Upper lobe of left lung (tissue), 6 donors: ENCODE data around the gene VSTM5. TPM values are rescaled to one million over a fixed set of nuclear protein-coding genes. Genes with fewer than 3 reads are reported as not detected.

ENCODE experiments used
- ATAC-seq, 2 donors: fragments of 200-7000 bp; cut with Tn5 transposase; one replicate each; pipeline ENCODE4 v1.9.1; 2022; ENCODE audit warnings: mild to moderate bottlenecking in 2 of 2, moderate library complexity in 2 of 2; ENCODE audit not compliant: low FRiP score in 2 of 2
- DNase-seq, 2 donors: peaks; one replicate each; pipeline ENCODE4 v3.0.0-alpha.2; 2019 to 2020
- H3K27ac ChIP-seq, 4 donors: fragments of 200-600 bp; sonication (generic); one replicate each; pipeline ENCODE4 v1.5.1; 2016 to 2019
- H3K27me3 ChIP-seq, 4 donors: fragments of 200-600 bp; sonication (generic); one replicate each; pipeline ENCODE4 v1.5.1; 2017 to 2019
- H3K36me3 ChIP-seq, 4 donors: fragments of 200-600 bp; sonication (generic); one replicate each; pipeline ENCODE4 v1.5.1; 2016 to 2019
- H3K4me1 ChIP-seq, 4 donors: fragments of 200-600 bp; sonication (generic); one replicate each; pipeline ENCODE4 v1.5.1; 2018 to 2019
- H3K4me3 ChIP-seq, 4 donors: fragments of 200-600 bp; sonication (generic); one replicate each; pipeline ENCODE4 v1.5.1; 2017 to 2019; ENCODE audit warnings: mild to moderate bottlenecking in 2 of 4, moderate library complexity in 1 of 4
- H3K9me3 ChIP-seq, 4 donors: fragments of 200-600 bp; sonication (generic); one replicate each; pipeline ENCODE4 v1.5.1; 2018 to 2019
- CTCF ChIP-seq, 6 experiments: fragments of 450-650 bp in 4 of 6; fragments of 200-600 bp in 2 of 6; sonication (generic) in 2 of 6; IDR thresholded peaks; one replicate each; pipeline ENCODE4 v1.5.1; 2016 to 2019; ENCODE audit warnings: antibody characterized with exemption in 6 of 6
- EP300 ChIP-seq, 4 donors: sonication (generic); formaldehyde crosslinking; IDR thresholded peaks; one replicate each; pipeline ENCODE4 v1.5.1; 2017; ENCODE audit warnings: antibody characterized with exemption in 4 of 4, control low read depth in 2 of 4
- POLR2A ChIP-seq, 4 donors: fragments of 450-650 bp; IDR thresholded peaks; one replicate each; pipeline ENCODE4 v1.5.1; 2016 to 2017; ENCODE audit warnings: antibody characterized with exemption in 4 of 4, mild to moderate bottlenecking in 2 of 4
- POLR2AphosphoS5 ChIP-seq, 2 donors: sonication (generic); formaldehyde crosslinking; IDR thresholded peaks; one replicate each; pipeline ENCODE4 v1.5.1; 2017; ENCODE audit warnings: antibody characterized with exemption in 2 of 2
- WGBS, 2 donors: methylation state at CpG; one replicate each; pipeline ENCODE4 v1.1.5; 2017 to 2018; 5-methylcytosine and 5-hydroxymethylcytosine counted together
- total RNA-seq, 6 donors: library from RNA; depleted of rRNA in 4 of 6; stranded (reverse); fragments of >200 nt in 4 of 6; gene quantifications; one replicate each; pipeline versions ENCODE4 v1.1.0 to v1.2.1, GENCODE V29; 2016 to 2021
- donor health status: DM: no; HTN: no; CAD: no; lungs with moderate emphysema.
- donor health status: DM: no; HTN: yes; CAD: no; lungs with severe emphysema.

VSTM5 gene
- total RNA-seq, 6 donors from 2014 or later = 0.77 to 2.3 TPM; not detected in 4

- Histone ChIP-seq H3K27ac (no peak overlapping the region), H3K4me3 (peak overlapping the region; percentile 18 to 52 (median 42))
These were observed 446 bp downstream of the VSTM5 start for GRCh38 chr11:93849751-93850593.

GRCh38 chr11:93849201-93849600, 1.2 kb downstream of the VSTM5 start:
- WGBS, 2 donors = 94 to 99% methylated on average over 5 of the region's 5 CpGs
- Histone ChIP-seq H3K27me3 (peaks cover 0 to 6% (median 2%) of the 10 kb centered on the region in 4 donors), H3K4me1 (peaks cover 5 to 11% (median 9%) of the 10 kb centered on the region in 4 donors), H3K9me3 (no peaks in the 10 kb centered on the region), H3K27ac (no peak overlapping the region), H3K36me3 (no peaks in the 10 kb centered on the region), H3K4me3 (no peak overlapping the region)
- DNase-seq = no peak
- no peak for ATAC-seq
- TF ChIP-seq POLR2AphosphoS5 (IDR thresholded peaks at IDR 0.05) = no peak
- TF ChIP-seq CTCF (IDR thresholded peaks at IDR 0.05) = no peak
- no peak for TF ChIP-seq EP300 (IDR thresholded peaks at IDR 0.05)
- TF ChIP-seq POLR2A (IDR thresholded peaks at IDR 0.05) = no peak

More at GRCh38 chr11:93849751-93850593, 446 bp downstream of the VSTM5 start:
- Histone ChIP-seq H3K4me1 (peaks cover 5 to 11% (median 9%) of the 10 kb centered on the region in 4 donors), H3K36me3 (no peaks in the 10 kb centered on the region), H3K9me3 (no peaks in the 10 kb centered on the region), H3K27me3 (peaks cover 0 to 6% (median 2%) of the 10 kb centered on the region in 4 donors)
- ATAC-seq = peak; percentile 42 to 74
- TF ChIP-seq CTCF (IDR thresholded peaks at IDR 0.05) = no peak
- TF ChIP-seq POLR2AphosphoS5 (IDR thresholded peaks at IDR 0.05) = no peak
- no peak for TF ChIP-seq EP300 (IDR thresholded peaks at IDR 0.05)
- TF ChIP-seq POLR2A (IDR thresholded peaks at IDR 0.05) = no peak
- 19 to 42% methylated on average over 11 to 32 of the region's 67 CpGs for WGBS, 2 donors
- DNase-seq = peak in 1 of 2 donors; percentile 86

- 66 to 88% methylated on average over 2 of the region's 2 CpGs for WGBS, 2 donors
- Histone ChIP-seq H3K9me3 (no peaks in the 10 kb centered on the region), H3K4me3 (no peak overlapping the region), H3K27me3 (peaks cover 0 to 6% (median 2%) of the 10 kb centered on the region in 4 donors), H3K27ac (no peak overlapping the region), H3K36me3 (no peaks in the 10 kb centered on the region), H3K4me1 (peaks cover 5 to 11% (median 9%) of the 10 kb centered on the region in 4 donors)
- ATAC-seq (no peak), DNase-seq (no peak)
- TF ChIP-seq EP300 (IDR thresholded peaks at IDR 0.05) (no peak), POLR2A (IDR thresholded peaks at IDR 0.05) (no peak)
These were observed 4.0 kb downstream of the VSTM5 start for GRCh38 chr11:93846411-93846810.

- WGBS, 2 donors = 74 to 80% methylated on average over 7 to 8 of the region's 8 CpGs
- no peak for ATAC-seq
- TF ChIP-seq POLR2A (IDR thresholded peaks at IDR 0.05) = no peak
- TF ChIP-seq POLR2AphosphoS5 (IDR thresholded peaks at IDR 0.05) = no peak
- no peak for TF ChIP-seq EP300 (IDR thresholded peaks at IDR 0.05)
- no peak for TF ChIP-seq CTCF (IDR thresholded peaks at IDR 0.05)
These were observed 5.0 kb downstream of the VSTM5 start for GRCh38 chr11:93845181-93846092.

GRCh38 chr11:93844568-93844967, 5.8 kb downstream of the VSTM5 start:
- ATAC-seq (no peak), DNase-seq (no peak)
- no peak overlapping the region for H3K4me3 ChIP-seq
- no peaks in the 10 kb centered on the region for H3K9me3 ChIP-seq
- no peaks in the 10 kb centered on the region for H3K27me3 ChIP-seq
- no peak overlapping the region for H3K27ac ChIP-seq
- 70 to 73% methylated on average over 6 to 7 of the region's 7 CpGs for WGBS, 2 donors
- H3K4me1 ChIP-seq = peaks cover 0 to under 1% (median under 1%) of the 10 kb centered on the region in 4 donors
- no peaks in the 10 kb centered on the region for H3K36me3 ChIP-seq
- TF ChIP-seq EP300 (IDR thresholded peaks at IDR 0.05) = no peak
- TF ChIP-seq POLR2A (IDR thresholded peaks at IDR 0.05) = no peak
- TF ChIP-seq CTCF (IDR thresholded peaks at IDR 0.05) = no peak
- TF ChIP-seq POLR2AphosphoS5 (IDR thresholded peaks at IDR 0.05) = no peak

More at GRCh38 chr11:93845181-93846092, 5.0 kb downstream of the VSTM5 start:
- Histone ChIP-seq H3K4me1 (peaks cover 5 to 9% (median 8%) of the 10 kb centered on the region in 4 donors), H3K4me3 (no peak overlapping the region), H3K36me3 (no peaks in the 10 kb centered on the region), H3K27ac (no peak overlapping the region), H3K9me3 (no peaks in the 10 kb centered on the region), H3K27me3 (peaks cover 0 to 6% (median 2%) of the 10 kb centered on the region in 4 donors)
- no peak for DNase-seq
